Smooth muscle cell of the pulmonary artery (primary cell): ENCODE data around the gene CAMK1. TPM values are rescaled to one million over a fixed set of nuclear protein-coding genes. Genes with fewer than 3 reads are reported as not detected.

Experiments used
- total RNA-seq: library from RNA; depleted of rRNA; stranded (reverse); fragments of >200 nt; gene quantifications from 2 replicates; pipeline ENCODE4 v1.2.3, GENCODE V29; 2014

Gene CAMK1
- total RNA-seq, result 37.5 and 40.3 TPM in 2 replicates

DNA sequence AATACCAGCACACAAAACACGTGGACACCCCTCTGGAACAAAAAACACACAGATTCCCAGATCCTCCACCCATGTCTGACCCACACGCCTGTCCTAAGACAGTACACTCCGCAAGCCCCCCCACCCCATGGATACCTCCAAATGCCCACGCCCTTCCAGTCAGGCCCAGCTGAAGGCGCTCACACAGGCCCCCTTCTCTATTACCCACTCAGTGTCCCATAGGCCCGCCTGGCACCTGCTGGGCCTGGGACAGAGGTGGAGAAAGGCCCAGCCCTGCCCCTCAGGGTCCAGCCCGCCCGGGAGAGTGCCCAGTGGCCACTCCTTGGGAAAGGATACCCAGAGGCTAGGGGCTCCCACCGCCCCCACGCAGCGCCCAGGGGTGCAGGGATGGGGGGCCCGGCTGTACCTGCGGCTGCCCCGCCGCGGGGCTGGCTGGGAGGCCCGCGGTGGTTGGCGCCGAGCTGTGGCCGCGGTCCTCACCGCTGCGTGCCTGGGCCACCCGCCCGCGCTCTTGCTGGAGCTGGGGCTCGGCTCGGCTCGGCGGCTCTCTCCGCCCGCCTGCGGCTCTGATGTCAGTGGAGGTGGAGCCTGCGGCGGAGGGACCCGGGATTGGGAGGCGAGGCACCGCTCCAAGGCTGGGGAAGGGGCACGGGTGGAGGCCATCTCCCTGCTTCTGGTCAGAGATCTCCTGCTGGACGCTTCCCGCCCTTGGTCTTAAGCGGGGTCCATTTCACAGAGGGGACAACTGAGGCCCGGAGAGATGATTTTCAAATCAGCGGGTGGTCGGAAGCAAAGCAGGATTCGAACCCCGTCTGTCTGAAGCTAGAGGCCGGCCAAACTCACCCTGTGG, at the start of gene CAMK1:
Gene CAMK1, minus strand, starts transcription at position 522 of the 850 bp plus-strand sequence. CDS start 2,198 bp downstream, outside the sequence.

DNA sequence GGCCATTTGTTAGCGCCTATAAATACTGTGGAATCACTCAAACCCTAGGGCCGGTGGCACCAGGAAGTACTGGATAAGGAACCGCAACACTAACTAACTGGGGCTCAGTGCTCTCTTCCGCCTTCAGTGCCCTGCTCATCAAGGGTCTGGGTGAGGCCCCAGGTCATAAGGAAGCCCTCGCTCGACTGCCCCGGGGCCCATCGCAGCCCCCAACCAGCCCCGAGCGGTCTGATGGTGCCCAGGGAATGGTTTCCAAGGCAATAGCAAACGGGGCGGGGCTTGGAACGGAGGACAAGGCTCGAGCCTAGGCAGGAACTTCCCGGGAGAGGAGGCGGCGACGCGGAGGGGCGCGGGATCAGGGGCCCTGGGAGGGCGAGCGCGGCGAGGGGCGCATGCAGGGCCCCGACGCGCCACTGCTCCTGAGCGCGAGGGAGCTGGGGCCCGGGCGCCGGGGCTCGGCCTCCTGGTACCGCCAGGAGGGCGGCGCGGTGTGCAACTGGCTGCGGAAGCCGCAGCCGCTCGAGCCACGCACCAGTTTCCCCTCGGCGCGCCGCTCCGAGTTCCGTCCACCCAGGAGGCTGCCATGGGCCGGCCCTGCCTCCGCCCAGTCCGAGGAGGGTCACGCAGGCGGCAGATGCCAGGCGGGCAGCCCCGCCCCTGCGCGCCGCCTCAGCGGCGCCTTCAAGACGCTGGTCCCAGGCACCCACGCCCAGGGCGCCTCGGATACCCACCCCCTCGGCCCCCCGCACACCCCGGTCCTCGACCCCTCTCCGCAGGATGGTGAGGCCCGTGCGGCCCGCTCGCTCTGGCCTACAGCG, 40.1 kb upstream of the CAMK1 start, which contains the start of gene TTLL3:
Gene TTLL3, plus strand, starts transcription at position 648 of the 818 bp plus-strand sequence. CDS start 400 bp downstream, outside the sequence.

DNA sequence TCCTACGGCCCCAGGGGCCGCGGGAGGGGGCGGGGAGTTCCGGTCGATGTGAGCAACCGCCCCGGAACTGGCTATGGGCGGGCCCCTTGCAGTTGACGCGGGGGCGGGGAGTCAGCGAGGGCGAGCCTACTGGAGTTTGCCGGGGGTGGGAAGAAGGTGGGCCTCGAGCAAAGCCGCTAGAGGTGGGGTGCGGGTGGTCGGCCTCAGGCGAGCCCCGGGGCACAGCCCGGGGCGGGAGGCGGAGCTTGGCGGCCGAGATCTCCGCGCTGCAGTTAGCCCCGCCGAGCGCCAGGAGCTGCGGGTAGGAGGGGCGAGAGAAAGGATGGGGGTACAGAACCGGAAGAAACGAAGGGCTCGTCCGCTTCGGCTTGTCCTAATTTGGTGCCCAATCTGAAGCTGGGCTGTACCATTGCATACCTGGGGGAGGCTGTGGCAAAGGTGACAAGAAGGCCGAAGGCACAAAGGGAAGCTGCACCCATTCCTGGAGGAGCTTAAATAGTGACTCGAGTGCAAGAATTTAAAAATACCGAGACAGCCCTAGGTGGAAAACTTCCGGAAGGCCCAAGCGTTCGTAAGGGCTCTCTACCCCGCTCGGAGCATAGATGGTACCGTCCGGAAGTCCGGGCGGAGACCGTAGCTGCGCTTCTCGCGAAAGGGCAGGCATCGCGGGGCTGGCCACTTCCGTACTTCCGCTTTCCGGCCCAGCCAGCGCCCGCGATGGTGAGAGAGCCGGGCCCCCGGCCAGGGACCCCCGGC, 22.8 kb upstream of the CAMK1 start, which contains the start of the genes ARPC4 and TADA3:
Gene ARPC4, plus strand, starts transcription at position 678 of the 756 bp plus-strand sequence. Its CDS starts 40 bp downstream, at position 718.
Gene TADA3, minus strand, starts transcription at position 69 of the 756 bp plus-strand sequence. CDS start 1,007 bp downstream, outside the sequence.

DNA sequence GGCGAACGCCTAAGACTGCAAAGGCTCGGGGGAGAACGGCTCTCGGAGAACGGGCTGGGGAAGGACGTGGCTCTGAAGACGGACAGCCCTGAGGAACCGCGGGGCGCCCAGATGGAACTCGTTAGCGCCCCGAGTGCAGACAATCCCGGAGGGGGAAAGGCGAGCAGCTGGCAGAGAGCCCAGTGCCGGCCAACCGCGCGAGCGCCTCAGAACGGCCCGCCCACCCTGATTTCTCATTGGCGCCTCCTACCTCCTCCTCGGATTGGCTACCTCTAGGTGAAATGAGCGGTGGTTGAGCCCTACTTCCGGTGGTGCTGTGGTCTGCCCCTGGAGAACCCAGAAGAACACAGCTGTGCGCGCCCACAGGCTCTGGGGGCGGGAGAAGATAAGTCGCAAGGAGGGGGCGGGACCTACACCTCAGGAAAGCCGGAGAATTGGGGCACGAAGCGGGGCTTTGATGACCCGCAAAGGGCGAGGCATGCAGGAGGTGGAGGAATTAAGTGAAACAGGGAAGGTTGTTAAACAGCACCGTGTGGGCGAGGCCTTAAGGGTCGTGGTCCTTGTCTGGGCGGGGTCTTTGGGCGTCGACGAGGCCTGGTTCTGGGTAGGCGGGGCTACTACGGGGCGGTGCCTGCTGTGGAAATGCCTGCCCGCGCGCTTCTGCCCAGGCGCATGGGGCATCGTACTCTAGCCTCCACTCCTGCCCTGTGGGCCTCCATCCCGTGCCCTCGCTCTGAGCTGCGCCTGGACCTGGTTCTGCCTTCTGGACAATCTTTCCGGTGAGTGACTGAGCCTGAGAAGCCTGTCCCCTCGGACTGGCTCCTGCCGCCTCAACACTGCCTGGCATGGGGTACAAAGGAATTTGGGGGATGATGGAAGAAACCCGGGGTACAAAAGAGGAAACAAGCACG, 19.8 kb downstream of the CAMK1 start, which contains the start of gene OGG1:
Gene OGG1, plus strand, starts transcription at position 308 of the 911 bp plus-strand sequence. Its CDS starts 335 bp downstream, at position 643.

DNA sequence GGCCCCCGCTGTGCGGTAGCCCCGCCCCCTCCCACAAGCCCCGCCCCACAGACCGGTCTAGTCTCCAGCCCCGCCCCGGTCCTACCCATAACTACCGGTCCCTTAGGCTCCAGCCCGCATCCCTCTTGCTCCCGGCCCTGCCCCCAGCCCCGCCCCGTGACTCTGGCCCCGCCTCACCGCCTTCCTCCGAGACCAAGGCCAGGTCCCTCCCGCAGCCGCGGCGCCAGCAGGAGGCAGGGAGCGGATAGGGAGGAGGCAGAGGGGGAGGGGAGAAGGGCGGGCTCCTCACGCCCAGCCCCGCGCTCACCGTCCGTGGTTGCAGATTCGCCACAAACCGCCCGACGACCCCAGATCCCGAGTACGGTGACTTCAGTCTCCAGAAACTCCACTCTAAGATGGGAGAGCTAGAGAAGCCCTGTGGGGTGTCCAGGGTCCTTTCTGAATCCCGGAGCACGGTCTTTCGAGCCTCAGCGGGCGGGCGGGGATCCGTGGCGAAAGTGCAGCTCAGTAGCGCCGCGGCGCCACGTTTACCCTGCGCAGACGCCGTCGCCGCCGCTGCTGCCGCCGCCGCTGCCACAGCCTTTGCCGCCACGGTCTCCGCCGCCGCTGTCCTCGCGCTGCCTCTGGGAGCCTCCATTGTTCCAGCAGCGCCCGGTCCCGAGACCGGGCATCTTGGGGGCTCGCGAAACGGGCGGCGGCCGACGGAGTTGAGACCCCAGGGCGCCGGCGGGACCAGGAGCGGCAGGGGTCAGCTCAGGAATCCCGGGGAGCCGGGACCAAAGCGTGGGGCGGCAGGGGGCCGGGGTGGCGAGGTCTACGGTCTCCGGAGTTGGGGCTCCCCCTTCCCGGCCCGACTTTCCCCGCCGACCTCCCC, 38.3 kb downstream of the CAMK1 start, which contains the start of gene BRPF1:
Gene BRPF1, plus strand, starts transcription at position 530 of the 874 bp plus-strand sequence. CDS start 2,406 bp downstream, outside the sequence.

Other genes with a start within 250 kb of the CAMK1 start
- gene LHFPL4, start 216.1 kb downstream of the CAMK1 start, total RNA-seq, result not detected in 2 replicates
- gene MTMR14, start 120.4 kb downstream of the CAMK1 start, total RNA-seq, result 23.7 and 25.7 TPM in 2 replicates
- gene CPNE9, start 66.1 kb downstream of the CAMK1 start, total RNA-seq, result not detected in 2 replicates
- 14.5 and 19.6 TPM in 2 replicates for gene BRPF1, start 38.2 kb downstream of the CAMK1 start, total RNA-seq
- gene OGG1, start 20.0 kb downstream of the CAMK1 start, total RNA-seq, result 16.4 and 19.8 TPM in 2 replicates
- gene TADA3, start 22.5 kb upstream of the CAMK1 start, total RNA-seq, result 63.9 and 89.1 TPM in 2 replicates
- gene ARPC4, start 23.1 kb upstream of the CAMK1 start, total RNA-seq, result 147 and 160 TPM in 2 replicates
- gene TTLL3, start 40.3 kb upstream of the CAMK1 start, total RNA-seq, result 19.8 and 28.8 TPM in 2 replicates
- 17.5 and 22.3 TPM in 2 replicates for gene RPUSD3, start 74.1 kb upstream of the CAMK1 start, total RNA-seq
- gene CIDEC, start 110.3 kb upstream of the CAMK1 start, total RNA-seq, result not detected in 2 replicates
- 23.5 and 23.8 TPM in 2 replicates for gene JAGN1, start 120.7 kb upstream of the CAMK1 start, total RNA-seq
- gene IL17RE, start 132.9 kb upstream of the CAMK1 start, total RNA-seq, result 0.89 and 2.1 TPM in 2 replicates
- 22.2 and 32.3 TPM in 2 replicates for gene IL17RC, start 147.2 kb upstream of the CAMK1 start, total RNA-seq
- 76.0 and 154 TPM in 2 replicates for gene CRELD1, start 163.9 kb upstream of the CAMK1 start, total RNA-seq
- 3.9 and 4.7 TPM in 2 replicates for gene PRRT3, start 182.5 kb upstream of the CAMK1 start, total RNA-seq
- gene EMC3, start 216.9 kb upstream of the CAMK1 start, total RNA-seq, result 61.7 and 97.5 TPM in 2 replicates